GM12801 (cell line): ENCODE results near the gene UBE2H.

ENCODE experiments used
- CTCF ChIP-seq: IDR thresholded peaks from one replicate; pipeline ENCODE4 v1.5.1; 2011; ENCODE audit warnings: control low read depth; ENCODE audit not compliant: insufficient read length; ENCODE audit errors: extremely low read depth

UBE2H gene

GRCh38 chr7:129933627-129934026 is 19.1 kb downstream of the UBE2H start:
- TF ChIP-seq CTCF: no peak

- no peak for TF ChIP-seq CTCF
Observed at GRCh38 chr7:129926618-129927017, 26.1 kb downstream of the UBE2H start.

- no peak for TF ChIP-seq CTCF
Observed at GRCh38 chr7:129925416-129926002, 27.3 kb downstream of the UBE2H start.

GRCh38 chr7:129924602-129925001 is 28.2 kb downstream of the UBE2H start:
- no peak for TF ChIP-seq CTCF

- TF ChIP-seq CTCF: no peak
Observed at GRCh38 chr7:129923709-129924108, 29.1 kb downstream of the UBE2H start.

GRCh38 chr7:129919492-129919891 is 33.3 kb downstream of the UBE2H start:
- no peak for TF ChIP-seq CTCF

DNA sequence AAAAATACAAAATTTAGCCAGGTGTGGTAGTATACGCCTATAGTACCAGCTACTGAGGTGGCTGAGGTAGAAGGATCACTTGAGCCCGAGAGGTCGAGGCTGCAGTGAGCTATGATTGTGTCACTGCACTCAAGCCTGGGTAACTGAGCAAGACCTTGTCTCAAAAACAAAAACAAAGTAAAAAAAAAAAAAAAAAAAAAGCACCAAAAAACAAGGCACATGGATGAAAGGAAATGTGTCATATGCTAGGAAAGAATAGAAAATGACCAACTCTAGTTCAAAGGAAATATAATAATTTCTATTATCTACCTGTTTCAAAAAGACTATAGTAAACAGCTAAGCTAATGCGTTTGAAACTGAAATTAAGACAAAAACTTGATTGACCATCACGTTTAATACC is 33.8 kb downstream of the UBE2H start:
- no peak for TF ChIP-seq CTCF
